Head of caudate nucleus (tissue), 42 donors: ENCODE data around the gene DAPP1.
"Not testable (repeated sequence)": the region's sequence is repeated elsewhere in the genome, so short reads cannot be mapped to it uniquely, and the experiment has no call there.

Experiments used
- DNase-seq, 42 donors: peaks; one replicate each; pipeline versions ENCODE4 v3.0.0 to v3.0.0-alpha.2; 2020 to 2021; ENCODE audit warnings: mixed read lengths in 7 of 42
- intact Hi-C: fragments of 100-400 bp; cut with DNase I; formaldehyde crosslinking; loops from one replicate; pipeline ENCODE4 v1.15.0; 2022

The DAPP1 gene

GRCh38 chr4:99821918-99822503 is 5.4 kb downstream of the DAPP1 start:
- intact Hi-C loops: no loop called here
- DNase-seq: no peak

- no peak for DNase-seq
- intact Hi-C loops: no loop called here
Measured at GRCh38 chr4:99822734-99823133, 6.1 kb downstream of the DAPP1 start.

- no peak for DNase-seq
Measured at GRCh38 chr4:99824070-99824599, 7.5 kb downstream of the DAPP1 start.

DNA sequence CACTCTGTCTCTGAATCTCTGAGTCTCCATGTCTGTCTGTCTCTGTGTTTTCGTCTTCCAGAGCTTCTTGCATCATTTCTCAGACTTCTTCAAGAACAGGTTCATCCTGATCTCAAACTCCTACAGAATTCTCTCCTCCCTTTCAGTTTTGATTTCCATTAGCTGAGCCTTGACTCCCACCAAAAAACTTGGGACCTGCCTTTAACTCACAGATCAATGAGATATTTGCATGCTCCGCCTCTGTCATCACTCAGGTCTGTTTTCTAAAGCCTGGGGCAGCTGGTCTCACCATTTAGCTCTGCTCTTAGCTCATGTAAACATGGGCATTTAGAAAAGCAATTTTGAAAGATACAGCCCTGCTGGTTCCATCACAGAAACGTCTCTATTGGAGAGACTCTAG is 8.6 kb downstream of the DAPP1 start:
- intact Hi-C loops: no loop called here
- no peak for DNase-seq

More at GRCh38 chr4:99824070-99824599, 7.5 kb downstream of the DAPP1 start:
- intact Hi-C loops: no loop called here

- intact Hi-C loops: no loop called here
- no peak for DNase-seq
Measured at GRCh38 chr4:99826016-99826415, 9.4 kb downstream of the DAPP1 start.

GRCh38 chr4:99827454-99827853 is 10.8 kb downstream of the DAPP1 start:
- no peak for DNase-seq
- intact Hi-C loops: no loop called here

DNA sequence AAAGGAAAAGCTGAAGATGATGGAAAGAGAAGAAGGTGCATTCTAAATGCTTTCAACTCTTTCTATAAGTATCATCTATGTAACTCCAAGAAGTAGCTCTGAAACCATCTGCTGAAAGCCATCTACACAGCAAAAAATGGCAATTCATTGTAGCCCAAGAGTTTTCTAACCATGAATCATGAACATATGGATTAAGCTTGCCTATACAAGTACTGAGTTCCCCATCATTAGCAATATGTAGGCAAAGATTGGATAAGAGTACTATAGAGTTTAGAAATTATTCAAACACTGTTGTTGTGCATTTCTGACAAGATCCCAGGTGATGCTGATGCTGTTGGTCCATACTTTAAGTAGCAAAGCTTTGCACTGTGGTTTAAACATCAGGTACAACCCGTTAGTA is 11.2 kb downstream of the DAPP1 start:
- intact Hi-C loops: no loop called here
- DNase-seq: no peak

DNA sequence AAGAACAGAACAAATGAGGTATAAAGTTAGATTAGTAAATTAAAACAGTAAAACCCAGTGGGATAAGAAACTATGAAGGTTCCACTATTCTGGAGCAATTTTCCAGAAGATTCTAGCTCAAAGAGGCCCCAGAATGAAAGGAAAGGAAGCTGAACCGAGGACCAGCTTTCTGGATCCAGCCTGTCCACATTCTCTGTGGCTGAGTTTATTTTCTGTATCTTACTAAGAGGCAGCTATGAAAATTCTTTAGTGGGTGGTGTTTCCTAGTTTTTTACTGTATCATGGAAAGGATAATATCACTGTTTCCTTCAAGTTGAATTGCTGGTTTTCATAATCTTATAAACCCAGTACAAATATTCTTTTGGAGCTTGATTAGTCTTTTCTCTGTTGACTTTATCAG is 11.8 kb downstream of the DAPP1 start:
- intact Hi-C loops: no loop called here
- no peak for DNase-seq

DNA sequence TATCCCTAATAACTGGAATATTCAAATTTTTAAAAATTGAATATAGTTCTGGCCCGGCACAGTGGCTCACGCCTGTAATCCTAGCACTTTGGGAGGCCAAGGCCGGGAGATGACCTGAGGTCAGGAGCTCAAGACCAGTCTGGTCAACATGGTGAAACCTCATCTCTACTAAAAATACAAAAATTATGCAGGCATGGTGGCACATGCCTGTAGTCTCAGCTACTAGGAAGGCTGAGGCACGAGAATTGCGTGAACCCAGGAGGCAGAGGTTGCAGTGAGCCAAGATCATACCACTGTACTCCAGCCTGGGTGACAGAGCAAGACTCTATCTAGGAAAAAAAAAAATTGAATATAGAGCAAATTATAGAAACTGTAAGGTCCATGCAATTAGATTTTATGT is 13.4 kb downstream of the DAPP1 start:
- DNase-seq, intact Hi-C loops: not testable (repeated sequence)

GRCh38 chr4:99832321-99832720 is 15.7 kb downstream of the DAPP1 start:
- DNase-seq: no peak
- intact Hi-C loops: no loop called here

DNA sequence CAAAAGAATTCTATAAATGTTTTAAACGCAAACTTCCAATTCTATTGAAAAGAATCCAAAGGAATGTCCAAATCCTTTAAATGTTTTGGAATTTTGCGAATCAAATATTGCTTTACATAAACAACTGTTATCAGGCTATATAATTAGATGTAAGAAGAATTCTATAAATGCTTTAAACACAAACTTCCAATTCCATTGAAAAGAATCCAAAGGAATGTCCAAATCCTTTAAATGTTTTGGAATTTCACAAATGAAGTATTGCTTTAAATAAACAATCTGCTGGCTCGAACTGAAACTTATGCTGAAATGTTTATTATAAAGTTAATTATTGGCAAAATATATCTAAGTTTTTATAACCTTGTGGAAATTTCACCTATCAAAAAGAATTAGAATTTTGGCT is 16.1 kb downstream of the DAPP1 start:
- intact Hi-C loops: no loop called here
- DNase-seq: no peak

DNA sequence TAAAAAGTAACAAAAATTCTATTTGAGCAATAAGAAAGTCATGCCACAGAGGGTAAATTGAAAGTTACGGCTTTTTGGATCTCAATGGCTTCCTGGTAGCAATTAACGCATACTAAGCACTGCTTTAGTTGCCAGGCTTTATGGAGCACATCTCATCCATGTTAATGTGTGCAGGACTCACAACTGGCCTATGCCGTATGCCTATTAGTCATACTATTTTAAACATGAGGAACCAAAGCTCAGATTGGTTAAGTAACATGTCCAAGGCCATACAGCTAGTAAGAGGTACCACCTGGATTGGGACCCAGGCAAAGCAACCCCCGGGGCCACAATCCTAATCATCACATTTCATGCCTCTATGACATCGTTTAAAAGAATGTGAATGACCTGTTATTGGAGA is 17.1 kb downstream of the DAPP1 start:
- intact Hi-C loops: no loop called here
- no peak for DNase-seq

DNA sequence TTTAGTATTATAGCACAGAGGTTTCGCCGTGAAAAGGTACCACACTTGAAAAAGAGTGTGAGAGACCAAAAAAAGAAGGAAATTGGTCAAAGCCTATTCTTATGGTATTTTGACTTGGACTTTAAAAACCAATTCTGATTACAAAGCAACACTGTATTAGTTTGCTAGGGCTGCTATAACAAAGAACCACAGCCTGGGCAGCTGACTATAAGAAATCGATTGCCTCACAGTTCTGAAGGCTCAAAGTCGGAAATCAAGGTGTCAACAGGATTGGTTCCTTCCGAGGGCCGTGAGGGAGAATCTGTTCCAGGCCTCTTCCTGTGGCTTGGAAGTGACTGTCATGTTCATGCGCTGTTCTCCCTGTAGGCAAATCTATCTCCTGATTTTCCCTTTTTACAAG is 17.9 kb downstream of the DAPP1 start:
- intact Hi-C loops: no loop called here
- DNase-seq: no peak

- intact Hi-C loops: no loop called here
- no peak for DNase-seq
Measured at GRCh38 chr4:99835942-99836341, 19.3 kb downstream of the DAPP1 start.

- intact Hi-C loops: no loop called here
- no peak for DNase-seq
Measured at GRCh38 chr4:99838927-99839326, 22.3 kb downstream of the DAPP1 start.

DNA sequence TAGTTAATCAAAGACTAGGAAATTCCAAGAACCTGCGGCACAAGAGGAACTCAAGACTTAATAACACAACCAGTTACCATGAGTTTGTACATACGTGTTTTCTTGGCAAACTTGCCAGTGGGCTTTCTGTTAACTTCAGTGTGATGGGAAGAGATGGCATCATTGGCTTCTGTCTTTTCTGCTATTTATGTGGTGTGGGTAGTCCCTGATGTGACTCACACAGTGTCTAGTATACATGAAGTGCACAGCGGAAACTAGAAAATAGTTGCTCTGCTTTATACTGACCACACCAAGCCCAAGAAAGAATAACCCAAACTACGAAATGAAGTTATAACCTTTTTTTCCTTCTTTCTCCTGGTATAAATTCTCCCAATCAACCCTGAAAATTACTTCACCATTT is 24.5 kb downstream of the DAPP1 start:
- DNase-seq: no peak
- intact Hi-C loops: no loop called here

DNA sequence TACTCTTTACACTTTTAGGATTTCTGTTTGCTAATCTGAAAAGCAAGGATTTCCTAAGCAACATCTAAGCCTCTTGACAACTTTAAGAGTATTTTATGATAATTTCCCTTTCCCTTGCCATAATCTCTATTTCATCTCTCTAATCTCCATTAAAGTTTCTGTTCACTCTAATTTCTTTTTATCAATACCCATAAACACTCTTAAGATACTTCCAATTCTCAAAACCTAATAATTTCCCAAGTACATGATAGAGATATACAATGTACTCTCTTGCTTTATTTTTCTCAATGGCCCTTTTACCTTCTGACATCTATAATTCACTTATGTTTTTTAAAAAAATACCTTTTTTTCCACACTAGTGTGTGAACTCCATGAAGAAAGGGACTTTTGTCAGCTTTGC is 26.8 kb downstream of the DAPP1 start:
- no peak for DNase-seq
- intact Hi-C loops: no loop called here

GRCh38 chr4:99844048-99844447 is 27.4 kb downstream of the DAPP1 start:
- intact Hi-C loops: no loop called here
- no peak for DNase-seq

DNA sequence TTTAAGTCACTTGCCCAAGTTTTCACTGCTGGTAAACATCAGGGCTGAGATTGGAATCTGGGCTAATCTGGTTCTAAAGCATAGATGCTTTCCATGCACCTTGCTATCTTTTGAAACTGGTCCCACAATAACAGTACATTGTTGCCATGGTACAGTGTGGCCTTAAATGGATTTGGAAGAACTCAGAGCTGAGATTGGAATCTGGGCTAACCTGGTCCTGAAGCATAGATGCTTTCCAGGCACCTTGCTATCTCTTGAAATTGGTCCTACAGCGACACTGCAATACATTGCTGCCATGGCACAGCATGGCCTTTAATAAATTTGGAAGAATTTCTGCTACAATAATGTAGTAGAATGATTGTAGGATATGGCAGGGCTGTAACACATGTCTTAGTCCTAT is 28.6 kb downstream of the DAPP1 start:
- DNase-seq: no peak
- intact Hi-C loops: no loop called here

DNA sequence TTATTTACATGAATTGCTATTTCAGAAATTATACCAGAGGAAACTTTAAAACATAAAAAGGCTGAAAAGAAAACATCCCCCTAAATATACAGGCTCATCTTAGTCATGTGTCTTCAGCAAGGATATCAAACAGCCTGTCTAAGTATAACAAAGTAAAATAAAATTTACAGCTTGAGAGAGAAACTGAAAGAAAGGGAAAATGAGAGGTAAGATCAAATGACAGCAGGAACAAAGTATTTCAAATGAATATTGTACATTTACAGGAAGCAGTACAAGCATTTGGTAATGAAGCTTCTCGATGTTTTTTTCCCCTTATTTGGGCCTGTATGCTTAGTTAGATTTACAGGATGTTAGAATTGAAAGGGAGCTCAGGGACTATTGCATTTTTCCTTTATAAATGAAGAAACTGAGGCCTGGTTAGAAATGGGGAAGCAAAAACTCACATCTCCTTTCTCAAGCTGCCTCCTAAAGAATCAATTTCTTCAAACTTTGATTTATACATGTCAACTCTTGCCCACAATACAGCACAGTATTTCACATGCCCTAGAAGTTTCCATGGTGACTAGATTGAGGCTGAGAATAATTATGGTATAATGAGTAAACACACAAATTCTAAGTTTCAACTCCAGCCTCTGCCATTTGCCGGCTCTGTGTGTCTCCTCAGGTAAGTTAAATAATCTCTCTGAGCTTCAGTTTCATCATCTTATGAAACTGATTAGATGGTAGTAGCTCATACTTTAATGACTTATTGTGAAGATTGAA is 29.3 kb downstream of the DAPP1 start:
- DNase-seq: no peak
- intact Hi-C loops: no loop called here

GRCh38 chr4:99846891-99847290 is 30.3 kb downstream of the DAPP1 start:
- intact Hi-C loops: no loop called here
- DNase-seq: no peak
